Effector memory CD4-positive, alpha-beta T cell (primary cell): ENCODE results near the gene WSCD1.

Experiments
- DNase-seq, 3 donors: peaks; one replicate each; pipeline ENCODE4 v3.0.0-alpha.2; 2020
- H3K27ac ChIP-seq: 2 replicates; pipeline ENCODE4 v1.7.0; 2013; ENCODE audit warnings: mild to moderate bottlenecking, low read length, moderate library complexity; ENCODE audit not compliant: insufficient read depth, poor library complexity, severe bottlenecking
- H3K27me3 ChIP-seq: replicated peaks from 2 replicates; pipeline ENCODE4 v1.7.0; 2013; ENCODE audit warnings: mild to moderate bottlenecking, low read length; ENCODE audit not compliant: insufficient read depth, control insufficient read depth, poor library complexity, severe bottlenecking
- H3K36me3 ChIP-seq: 2 replicates; pipeline ENCODE4 v1.7.0; 2013; ENCODE audit warnings: mild to moderate bottlenecking, low read length, moderate library complexity; ENCODE audit not compliant: control insufficient read depth, insufficient read depth
- H3K4me1 ChIP-seq: 2 replicates; pipeline ENCODE4 v1.7.0; 2013; ENCODE audit warnings: low read length, mild to moderate bottlenecking; ENCODE audit not compliant: control insufficient read depth, insufficient read depth, poor library complexity, severe bottlenecking
- H3K4me3 ChIP-seq: 2 replicates; pipeline ENCODE4 v1.7.0; 2013; ENCODE audit warnings: low read length, low read depth, mild to moderate bottlenecking; ENCODE audit not compliant: insufficient read depth, poor library complexity, severe bottlenecking
- H3K9me3 ChIP-seq: 2 replicates; pipeline ENCODE4 v1.7.0; 2013; ENCODE audit warnings: mild to moderate bottlenecking, low read length, moderate library complexity; ENCODE audit not compliant: control insufficient read depth

Gene WSCD1

GRCh38 chr17:6162216-6162615 is 92.0 kb downstream of the WSCD1 start:
- no peaks in the 10 kb centered on the region for H3K36me3 ChIP-seq
- no peaks in the 10 kb centered on the region for H3K27me3 ChIP-seq
- no peak overlapping the region for H3K4me3 ChIP-seq
- no peak overlapping the region for H3K27ac ChIP-seq
- no peak for DNase-seq
- no peaks in the 10 kb centered on the region for H3K4me1 ChIP-seq
- no peaks in the 10 kb centered on the region for H3K9me3 ChIP-seq

- H3K4me1 ChIP-seq, result no peaks in the 10 kb centered on the region
- H3K36me3 ChIP-seq, result no peaks in the 10 kb centered on the region
- no peaks in the 10 kb centered on the region for H3K27me3 ChIP-seq
- H3K4me3 ChIP-seq, result no peak overlapping the region
- no peaks in the 10 kb centered on the region for H3K9me3 ChIP-seq
- H3K27ac ChIP-seq, result no peak overlapping the region
- DNase-seq, result no peak
Observed at GRCh38 chr17:6162892-6163291, 92.7 kb downstream of the WSCD1 start.

GRCh38 chr17:6163612-6164333 is 93.6 kb downstream of the WSCD1 start:
- no peaks in the 10 kb centered on the region for H3K9me3 ChIP-seq
- H3K27me3 ChIP-seq, result no peaks in the 10 kb centered on the region
- H3K36me3 ChIP-seq, result no peaks in the 10 kb centered on the region
- no peak for DNase-seq
- H3K27ac ChIP-seq, result no peak overlapping the region
- no peaks in the 10 kb centered on the region for H3K4me1 ChIP-seq
- no peak overlapping the region for H3K4me3 ChIP-seq

DNA sequence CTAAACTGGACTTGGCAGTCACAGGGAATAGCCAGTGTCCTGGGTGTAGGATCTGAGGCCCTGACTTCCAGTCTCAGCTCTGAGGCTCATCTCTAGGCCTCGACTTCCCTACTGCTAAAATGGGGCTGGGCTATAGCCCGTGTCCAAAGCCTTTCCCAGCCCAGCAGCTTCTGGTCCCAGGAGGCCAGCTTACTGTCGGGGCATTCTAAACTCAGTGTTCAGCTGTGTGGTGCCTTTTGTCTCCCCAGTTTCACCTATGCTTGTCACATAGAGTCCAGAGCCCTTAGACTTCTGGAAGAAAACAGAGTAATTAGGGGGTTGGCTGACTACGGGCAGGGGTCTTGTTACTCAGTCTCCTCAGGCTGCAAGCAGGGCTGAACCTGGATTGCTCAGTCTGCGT is 94.8 kb downstream of the WSCD1 start:
- no peaks in the 10 kb centered on the region for H3K27me3 ChIP-seq
- H3K9me3 ChIP-seq, result no peaks in the 10 kb centered on the region
- no peaks in the 10 kb centered on the region for H3K4me1 ChIP-seq
- no peaks in the 10 kb centered on the region for H3K36me3 ChIP-seq
- no peak overlapping the region for H3K27ac ChIP-seq
- no peak overlapping the region for H3K4me3 ChIP-seq
- DNase-seq, result no peak

- H3K36me3 ChIP-seq, result no peaks in the 10 kb centered on the region
- DNase-seq, result no peak
- no peak overlapping the region for H3K27ac ChIP-seq
- H3K4me1 ChIP-seq, result no peaks in the 10 kb centered on the region
- H3K27me3 ChIP-seq, result no peaks in the 10 kb centered on the region
- no peaks in the 10 kb centered on the region for H3K9me3 ChIP-seq
- no peak overlapping the region for H3K4me3 ChIP-seq
Observed at GRCh38 chr17:6165806-6166205, 95.6 kb downstream of the WSCD1 start.

DNA sequence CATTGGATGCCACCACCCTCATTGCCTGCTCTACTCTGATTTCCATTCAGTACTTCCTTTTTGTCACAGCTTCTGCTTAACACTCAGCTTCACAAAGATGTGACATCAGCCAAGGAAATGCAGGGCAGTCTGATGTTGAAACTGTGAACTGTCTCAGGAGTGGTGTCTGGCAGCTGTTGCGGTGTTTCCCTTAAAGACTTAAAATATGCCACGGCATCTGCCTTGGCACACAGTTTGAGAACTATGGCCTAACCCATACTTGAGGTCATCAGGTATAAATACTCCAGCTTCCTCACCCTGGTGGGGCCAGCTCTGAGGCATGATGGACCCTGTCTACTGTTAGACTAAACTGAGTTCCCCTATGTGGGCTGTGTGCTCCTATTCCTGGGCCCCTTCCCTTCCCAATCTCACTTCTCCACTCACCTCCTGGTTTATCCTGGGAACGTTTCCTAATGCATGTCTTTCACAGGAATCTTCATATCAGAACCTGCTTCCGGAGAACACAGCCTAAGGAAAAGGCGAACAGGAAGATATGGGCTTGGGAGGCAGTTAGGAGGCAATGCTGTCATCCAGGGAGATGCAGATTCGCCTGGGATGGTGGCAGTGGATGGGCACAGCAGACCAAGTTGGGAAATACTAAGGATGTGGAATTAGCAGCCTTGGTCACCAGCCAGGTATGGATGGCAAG is 96.5 kb downstream of the WSCD1 start:
- no peaks in the 10 kb centered on the region for H3K27me3 ChIP-seq
- no peaks in the 10 kb centered on the region for H3K4me1 ChIP-seq
- DNase-seq, result no peak
- H3K4me3 ChIP-seq, result no peak overlapping the region
- no peaks in the 10 kb centered on the region for H3K36me3 ChIP-seq
- no peaks in the 10 kb centered on the region for H3K9me3 ChIP-seq
- H3K27ac ChIP-seq, result no peak overlapping the region

GRCh38 chr17:6168296-6168695 is 98.1 kb downstream of the WSCD1 start:
- Histone ChIP-seq H3K9me3 (no peaks in the 10 kb centered on the region), H3K27me3 (no peaks in the 10 kb centered on the region), H3K27ac (no peak overlapping the region), H3K36me3 (no peaks in the 10 kb centered on the region), H3K4me3 (no peak overlapping the region), H3K4me1 (no peaks in the 10 kb centered on the region)
- DNase-seq, result no peak

DNA sequence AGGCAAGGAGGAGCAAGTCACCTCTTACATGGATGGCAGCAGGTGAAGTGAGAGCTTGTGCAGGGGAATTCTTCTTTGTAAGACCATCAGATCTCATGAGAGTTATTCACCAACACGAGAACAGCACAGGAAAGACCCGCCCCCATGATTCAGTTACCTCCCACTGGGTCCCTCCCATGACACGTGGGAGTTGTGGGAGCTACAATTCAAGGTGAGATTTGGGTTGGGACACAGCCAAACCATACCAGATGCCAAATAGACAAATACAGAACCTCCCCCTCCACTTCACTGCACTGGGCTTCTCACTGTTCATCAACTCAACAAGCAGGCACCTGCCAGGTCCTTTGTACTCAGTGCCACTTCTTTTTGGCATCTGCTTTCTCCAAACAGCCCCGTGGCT is 100.2 kb downstream of the WSCD1 start:
- Histone ChIP-seq H3K27ac (no peak overlapping the region), H3K36me3 (no peaks in the 10 kb centered on the region), H3K9me3 (no peaks in the 10 kb centered on the region), H3K27me3 (no peaks in the 10 kb centered on the region), H3K4me3 (no peak overlapping the region), H3K4me1 (no peaks in the 10 kb centered on the region)
- no peak for DNase-seq

DNA sequence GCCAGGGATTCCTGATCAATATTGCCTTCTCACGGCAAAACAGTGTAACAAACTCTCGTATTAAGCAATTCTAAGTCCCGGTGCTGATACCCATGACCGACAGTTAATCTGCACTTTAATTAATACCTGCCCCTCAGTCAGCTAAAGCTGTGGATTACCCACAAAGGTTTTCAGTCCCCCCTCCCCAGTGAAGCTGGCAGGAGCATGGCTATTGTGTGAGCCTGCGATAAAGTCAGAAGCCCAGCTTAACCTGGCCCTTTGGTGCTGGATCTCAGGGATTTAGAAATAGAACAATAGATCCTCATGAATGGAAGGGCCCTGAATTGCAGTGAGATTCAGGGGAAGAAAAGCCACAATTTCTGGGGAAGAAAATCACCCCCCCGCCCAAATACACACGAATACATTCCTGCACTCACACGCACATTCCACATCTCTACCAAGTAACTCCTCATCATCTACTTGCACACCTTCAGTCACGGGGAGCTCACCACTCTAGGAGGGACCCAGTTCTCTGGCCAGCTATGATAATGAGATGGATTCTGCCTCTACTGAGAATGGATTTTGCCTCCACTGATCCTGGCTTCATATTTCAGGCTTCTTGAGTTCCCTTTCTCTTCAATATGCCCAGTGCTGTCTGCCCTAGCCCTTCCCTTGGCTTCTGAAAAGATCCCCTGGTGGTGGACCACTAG is 102.6 kb downstream of the WSCD1 start:
- H3K4me3 ChIP-seq, result no peak overlapping the region
- no peaks in the 10 kb centered on the region for H3K36me3 ChIP-seq
- H3K27ac ChIP-seq, result no peak overlapping the region
- H3K27me3 ChIP-seq, result no peaks in the 10 kb centered on the region
- DNase-seq, result no peak
- H3K9me3 ChIP-seq, result no peaks in the 10 kb centered on the region
- no peaks in the 10 kb centered on the region for H3K4me1 ChIP-seq

DNA sequence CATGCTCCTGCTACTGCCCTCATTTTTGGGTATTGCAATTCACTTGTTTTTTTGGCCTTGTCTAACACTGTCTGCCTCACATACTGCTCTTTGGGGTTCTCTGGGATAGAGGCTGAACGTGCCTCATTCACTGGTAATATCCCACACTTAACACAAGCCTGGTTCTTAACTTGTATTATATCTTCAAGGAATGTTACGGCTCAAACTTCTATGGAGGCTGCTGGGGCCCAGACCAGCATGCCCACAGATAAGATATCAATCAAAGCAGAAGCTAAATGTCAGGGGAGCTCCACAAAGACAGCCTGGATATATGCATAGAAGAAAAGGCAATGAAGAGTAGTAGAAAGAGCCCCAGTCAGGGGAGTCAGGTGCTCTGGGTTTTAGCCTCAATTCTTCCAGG is 103.5 kb downstream of the WSCD1 start:
- Histone ChIP-seq H3K36me3 (no peaks in the 10 kb centered on the region), H3K4me3 (no peak overlapping the region), H3K4me1 (no peaks in the 10 kb centered on the region), H3K27me3 (no peaks in the 10 kb centered on the region), H3K9me3 (no peaks in the 10 kb centered on the region), H3K27ac (no peak overlapping the region)
- no peak for DNase-seq
